OCI-LY3 (cell line): ENCODE measurements around the gene CCDC194.

Experiments used
- EZH2phosphoT487 ChIP-seq: fragments of 200-600 bp; shearing (Covaris generic); IDR thresholded peaks from 2 replicates; pipeline ENCODE4 v1.6.1; 2018; ENCODE audit warnings: antibody characterized with exemption, mixed run types, low read depth
- TF ChIP-seq, protein P1 (sequence below): fragments of 200-600, 300-600 bp; sonication (generic); IDR thresholded peaks from 2 replicates; pipeline ENCODE4 v1.5.1; 2014; ENCODE audit warnings: antibody characterized with exemption, low read length, low read depth

DNA sequence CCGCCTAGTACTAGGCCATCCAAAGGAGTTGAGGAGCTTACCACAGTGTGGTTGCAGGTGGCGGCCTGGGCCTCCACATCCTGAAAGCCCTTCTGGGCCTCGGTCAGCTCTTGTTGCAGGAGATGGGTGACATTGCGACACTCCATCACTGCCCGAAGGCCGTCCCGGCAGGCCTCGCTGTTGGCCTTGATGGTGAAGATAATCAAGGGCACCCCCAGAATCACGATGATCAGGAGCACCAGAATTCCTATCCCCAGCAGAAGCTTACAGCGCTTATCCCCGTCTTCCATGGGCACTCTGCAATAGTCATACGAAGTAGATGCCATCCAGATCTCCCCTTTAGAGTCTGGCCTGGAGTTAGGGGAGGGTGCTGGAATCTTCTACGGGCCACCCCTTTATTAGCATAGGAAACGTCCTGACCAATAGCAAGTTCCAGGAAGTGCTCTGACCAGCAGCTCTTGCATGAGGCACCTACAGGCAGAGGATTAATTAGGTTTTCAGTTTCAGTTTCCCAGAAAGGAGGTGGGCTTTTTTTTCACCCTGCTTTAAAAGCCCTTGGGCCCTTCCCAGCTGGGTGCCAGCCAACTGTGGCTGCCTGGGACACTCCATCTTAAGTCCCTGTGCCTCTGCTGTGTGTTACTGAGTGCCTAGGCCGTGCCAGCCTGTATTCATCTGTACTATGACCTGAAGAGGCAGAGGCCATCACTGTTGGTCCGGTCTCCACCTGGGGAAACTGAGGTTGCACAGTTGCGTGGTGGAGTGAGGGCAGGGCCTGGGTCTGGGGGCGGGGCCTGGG, 11.5 kb upstream of the CCDC194 start, which contains the start of gene BST2:
- TF ChIP-seq, protein P1, sequence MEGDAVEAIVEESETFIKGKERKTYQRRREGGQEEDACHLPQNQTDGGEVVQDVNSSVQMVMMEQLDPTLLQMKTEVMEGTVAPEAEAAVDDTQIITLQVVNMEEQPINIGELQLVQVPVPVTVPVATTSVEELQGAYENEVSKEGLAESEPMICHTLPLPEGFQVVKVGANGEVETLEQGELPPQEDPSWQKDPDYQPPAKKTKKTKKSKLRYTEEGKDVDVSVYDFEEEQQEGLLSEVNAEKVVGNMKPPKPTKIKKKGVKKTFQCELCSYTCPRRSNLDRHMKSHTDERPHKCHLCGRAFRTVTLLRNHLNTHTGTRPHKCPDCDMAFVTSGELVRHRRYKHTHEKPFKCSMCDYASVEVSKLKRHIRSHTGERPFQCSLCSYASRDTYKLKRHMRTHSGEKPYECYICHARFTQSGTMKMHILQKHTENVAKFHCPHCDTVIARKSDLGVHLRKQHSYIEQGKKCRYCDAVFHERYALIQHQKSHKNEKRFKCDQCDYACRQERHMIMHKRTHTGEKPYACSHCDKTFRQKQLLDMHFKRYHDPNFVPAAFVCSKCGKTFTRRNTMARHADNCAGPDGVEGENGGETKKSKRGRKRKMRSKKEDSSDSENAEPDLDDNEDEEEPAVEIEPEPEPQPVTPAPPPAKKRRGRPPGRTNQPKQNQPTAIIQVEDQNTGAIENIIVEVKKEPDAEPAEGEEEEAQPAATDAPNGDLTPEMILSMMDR = no peak
- TF ChIP-seq EZH2phosphoT487 = no peak
